ENCODE measurements around the gene ADCY5.

Gene ADCY5

GRCh38 chr3:123286308-123287023, 162.4 kb downstream of the ADCY5 start:
- peak; percentile 9 for DNase-seq (ENCODE audit: low spot score)

- DNase-seq (ENCODE audit: low spot score), result no peak
Observed at GRCh38 chr3:123285931-123286307, 163.0 kb downstream of the ADCY5 start.

- no peak for DNase-seq (ENCODE audit: low spot score)
Observed at GRCh38 chr3:123285479-123285878, 163.4 kb downstream of the ADCY5 start.

GRCh38 chr3:123285066-123285465, 163.8 kb downstream of the ADCY5 start:
- no peak for DNase-seq (ENCODE audit: low spot score)

GRCh38 chr3:123284399-123285010, 164.4 kb downstream of the ADCY5 start:
- DNase-seq (ENCODE audit: low spot score), result no peak

GRCh38 chr3:123283657-123284398, 165.1 kb downstream of the ADCY5 start:
- DNase-seq (ENCODE audit: low spot score), result no peak

- DNase-seq (ENCODE audit: low spot score), result no peak
Observed at GRCh38 chr3:123283074-123283473, 165.8 kb downstream of the ADCY5 start.

- no peak for DNase-seq (ENCODE audit: low spot score)
Observed at GRCh38 chr3:123282461-123282860, 166.4 kb downstream of the ADCY5 start.

GRCh38 chr3:123281929-123282328, 167.0 kb downstream of the ADCY5 start:
- DNase-seq (ENCODE audit: low spot score), result no peak

- DNase-seq (ENCODE audit: low spot score), result no peak
Observed at GRCh38 chr3:123281406-123281805, 167.5 kb downstream of the ADCY5 start.

GRCh38 chr3:123279121-123279520, 169.8 kb downstream of the ADCY5 start:
- no peak for DNase-seq (ENCODE audit: low spot score)

- no peak for DNase-seq (ENCODE audit: low spot score)
Observed at GRCh38 chr3:123278446-123278845, 170.4 kb downstream of the ADCY5 start.

- DNase-seq (ENCODE audit: low spot score), result no peak
Observed at GRCh38 chr3:123277106-123277505, 171.8 kb downstream of the ADCY5 start.

GRCh38 chr3:123276346-123277006, 172.4 kb downstream of the ADCY5 start:
- no peak for DNase-seq (ENCODE audit: low spot score)

GRCh38 chr3:123275691-123276090, 173.2 kb downstream of the ADCY5 start:
- DNase-seq (ENCODE audit: low spot score), result no peak

- DNase-seq (ENCODE audit: low spot score), result no peak
Observed at GRCh38 chr3:123272547-123272946, 176.3 kb downstream of the ADCY5 start.

- DNase-seq (ENCODE audit: low spot score), result no peak
Observed at GRCh38 chr3:123271466-123272159, 177.3 kb downstream of the ADCY5 start.

GRCh38 chr3:123270818-123271217, 178.1 kb downstream of the ADCY5 start:
- DNase-seq (ENCODE audit: low spot score), result no peak

GRCh38 chr3:123267821-123268220, 181.1 kb downstream of the ADCY5 start:
- DNase-seq (ENCODE audit: low spot score), result no peak

- DNase-seq (ENCODE audit: low spot score), result no peak
Observed at GRCh38 chr3:123263941-123264340, 184.9 kb downstream of the ADCY5 start.

- DNase-seq (ENCODE audit: low spot score), result no peak
Observed at GRCh38 chr3:123262868-123263267, 186.0 kb downstream of the ADCY5 start.

GRCh38 chr3:123262226-123262625, 186.7 kb downstream of the ADCY5 start:
- DNase-seq (ENCODE audit: low spot score), result no peak

Measured in globus pallidus (tissue), 1 donor.